HG02759 (cell line): ENCODE measurements around the gene SLIT3.

ENCODE experiments used
- ATAC-seq: cut with Tn5 transposase; IDR thresholded peaks from one replicate; pipeline ENCODE4 v1.9.1; 2021; ENCODE audit warnings: mild to moderate bottlenecking, moderate library complexity; ENCODE audit not compliant: unreplicated experiment

The SLIT3 gene

DNA sequence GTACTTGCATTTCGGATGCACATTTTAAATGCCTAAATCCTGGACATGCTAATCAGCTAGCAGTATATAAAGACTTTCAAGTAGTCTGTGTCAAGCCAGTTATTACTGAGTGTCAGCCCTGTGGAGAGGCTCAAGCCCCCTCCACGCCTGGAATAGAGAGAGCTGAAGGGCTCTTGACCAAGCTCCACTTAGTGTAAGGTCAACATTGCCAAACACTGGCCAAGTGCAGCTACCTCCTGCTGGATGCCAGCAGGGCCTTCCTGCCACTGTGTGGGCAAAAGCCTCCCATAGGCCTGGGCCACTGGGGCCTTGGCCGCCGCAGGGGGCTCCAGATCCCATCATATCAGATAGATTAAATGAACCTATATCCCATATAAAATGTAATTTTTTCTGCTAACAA lies 482.4 kb downstream of the SLIT3 start:
- ATAC-seq: no peak

DNA sequence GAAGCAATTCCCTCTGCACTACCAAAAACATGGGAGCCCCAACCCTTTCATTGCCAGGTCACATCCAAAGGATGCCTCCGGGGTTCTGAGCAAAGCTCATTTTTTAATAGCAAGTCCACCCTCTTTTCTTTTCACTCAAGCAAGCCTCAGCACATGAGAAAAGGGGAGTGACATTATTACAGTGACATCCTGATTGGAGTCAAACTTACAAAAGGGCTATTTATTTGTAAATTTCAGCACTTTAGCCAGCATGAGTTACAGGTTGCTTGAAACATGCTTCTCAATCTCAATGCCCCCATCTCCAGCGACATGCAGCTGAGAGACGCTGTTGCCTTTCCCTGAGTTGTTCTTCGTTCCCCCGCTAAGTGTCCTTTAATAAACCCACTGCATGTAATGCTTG lies 483.3 kb downstream of the SLIT3 start:
- no peak for ATAC-seq

DNA sequence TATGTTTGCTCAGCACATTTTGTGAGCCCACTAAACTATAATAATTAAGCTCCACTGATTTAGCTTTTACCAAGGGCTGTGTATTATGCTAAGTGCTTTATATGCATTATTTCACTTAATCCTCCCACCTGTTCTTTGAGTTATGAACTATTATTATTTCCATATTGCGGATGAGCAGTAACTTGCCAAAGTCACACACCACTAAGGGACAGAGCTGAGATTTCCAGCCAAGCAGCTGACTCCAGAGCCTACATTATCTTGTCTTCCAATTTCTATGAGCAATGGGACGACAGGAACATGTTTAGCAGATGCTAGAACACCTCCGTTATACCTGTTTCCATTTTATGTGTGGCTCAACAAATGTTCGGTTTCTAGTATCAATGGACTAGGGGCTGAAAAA lies 484.3 kb downstream of the SLIT3 start:
- ATAC-seq: no peak

DNA sequence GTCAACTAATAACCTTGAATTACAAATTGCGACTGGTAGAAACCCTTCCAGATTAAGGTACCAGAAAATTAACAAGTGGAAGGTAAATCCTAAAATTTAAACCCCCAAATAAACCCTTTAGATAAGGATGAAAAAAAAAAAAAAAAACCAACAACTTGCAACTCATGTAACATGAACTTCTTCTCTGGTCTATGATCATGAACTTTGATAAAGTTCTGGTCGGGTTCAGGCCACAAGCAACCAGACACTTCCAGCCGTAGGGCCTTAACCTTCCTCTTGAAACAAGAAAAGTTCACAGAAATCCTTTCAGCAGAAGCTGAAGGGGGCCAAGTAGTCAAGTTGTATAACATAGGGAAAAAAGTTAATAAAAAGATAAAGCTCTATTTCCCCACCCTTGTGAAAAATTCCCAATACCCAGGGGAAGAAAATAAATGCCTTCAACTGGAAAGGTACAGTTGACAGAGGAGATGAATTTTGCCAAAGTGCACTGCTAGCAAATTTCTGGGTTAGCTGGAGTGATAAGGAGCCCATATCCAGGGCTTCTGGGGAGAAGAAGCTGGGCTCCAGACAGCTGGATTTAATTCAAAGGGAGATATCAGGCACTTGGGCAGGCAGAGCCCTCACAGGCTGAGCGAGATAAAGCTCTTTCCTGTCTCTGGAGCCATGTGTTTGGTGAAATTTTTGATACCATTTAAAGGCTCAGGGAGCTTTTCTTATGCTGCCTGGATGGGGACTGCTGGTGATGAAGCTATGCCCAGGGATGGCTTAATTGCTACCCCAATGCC lies 487.6 kb downstream of the SLIT3 start:
- ATAC-seq: no peak

DNA sequence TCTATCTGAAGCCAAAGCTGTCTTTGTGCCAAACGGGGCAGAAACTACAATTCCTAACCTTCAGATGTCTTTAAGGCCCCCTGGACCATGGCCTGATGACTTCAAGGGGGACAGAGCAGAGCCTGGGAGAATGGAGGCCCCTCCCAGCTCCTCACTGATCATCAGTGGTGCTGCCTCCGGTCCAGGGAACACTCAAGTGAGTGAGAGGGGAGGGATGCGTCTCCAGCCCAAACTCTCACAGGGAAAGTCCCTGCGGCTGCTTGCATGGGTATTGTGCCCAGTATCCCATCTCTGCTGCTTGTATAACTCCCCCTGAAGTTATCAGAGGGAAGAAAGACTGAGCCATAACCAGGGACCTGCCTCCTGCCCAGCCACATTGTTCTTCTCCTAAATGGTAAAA lies 490.3 kb downstream of the SLIT3 start:
- no peak for ATAC-seq

DNA sequence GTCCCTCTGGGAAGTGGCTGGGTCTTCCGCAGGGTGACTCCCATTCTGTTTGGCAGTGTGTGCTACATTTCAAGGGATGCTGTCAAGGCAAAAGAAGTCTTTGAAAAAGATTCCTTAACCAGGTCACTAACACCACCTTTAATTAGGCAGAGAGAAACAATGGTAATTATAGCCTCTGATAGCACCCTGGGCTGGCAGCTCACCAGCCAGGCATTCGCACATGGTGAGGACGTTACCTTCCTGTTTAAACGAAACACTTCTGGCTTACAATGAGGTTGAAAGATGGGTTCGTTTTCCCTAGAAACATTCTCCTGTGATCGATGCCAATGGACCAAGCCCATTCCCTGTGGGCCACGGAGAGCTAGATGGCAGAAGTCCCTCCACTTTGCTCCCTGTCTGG lies 491.7 kb downstream of the SLIT3 start:
- ATAC-seq: no peak

DNA sequence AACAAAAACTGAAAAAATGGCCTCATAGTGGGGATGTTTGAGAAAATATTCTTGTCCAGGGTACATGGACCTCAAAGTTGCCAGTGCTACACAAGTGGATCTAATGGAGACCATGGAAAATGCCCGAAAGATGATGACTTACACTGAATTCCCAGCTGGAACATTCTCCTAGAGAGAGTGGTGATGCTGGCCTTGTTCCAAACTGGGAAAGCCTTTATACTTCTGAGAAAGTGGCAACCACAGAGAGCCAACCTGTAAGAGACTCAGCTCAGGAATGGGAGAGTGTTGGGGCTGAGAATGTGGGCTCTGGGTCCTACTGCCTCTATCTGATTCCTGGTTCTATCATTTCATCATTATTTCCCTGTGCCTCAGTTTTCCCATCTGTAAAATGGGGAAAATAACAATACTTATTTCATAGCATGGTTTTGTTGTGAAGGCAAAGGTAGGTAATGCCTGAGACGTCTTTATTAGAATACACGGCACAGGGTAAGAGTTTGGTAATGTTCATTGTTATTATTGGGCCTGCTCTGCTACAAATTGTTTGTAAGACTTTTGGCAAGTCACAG lies 492.8 kb downstream of the SLIT3 start:
- no peak for ATAC-seq

DNA sequence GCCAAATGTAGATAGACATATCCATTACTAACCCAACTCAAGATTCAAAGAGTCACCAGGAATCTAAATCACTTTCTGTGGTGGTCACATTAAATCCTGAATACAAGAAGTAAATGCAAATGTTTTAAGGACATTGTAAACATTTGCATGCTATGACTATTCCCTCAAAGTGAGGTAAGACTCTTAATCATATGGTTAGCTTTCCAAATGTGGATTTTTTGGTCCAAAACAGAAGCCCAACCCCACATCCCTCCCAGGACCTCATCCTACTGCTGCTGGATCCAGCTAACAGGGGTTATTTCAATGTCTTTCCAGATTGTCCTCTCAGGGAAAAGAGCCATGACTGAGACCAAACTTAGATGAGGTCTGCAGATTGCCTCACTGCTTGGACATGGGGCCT lies 493.7 kb downstream of the SLIT3 start:
- ATAC-seq: no peak

DNA sequence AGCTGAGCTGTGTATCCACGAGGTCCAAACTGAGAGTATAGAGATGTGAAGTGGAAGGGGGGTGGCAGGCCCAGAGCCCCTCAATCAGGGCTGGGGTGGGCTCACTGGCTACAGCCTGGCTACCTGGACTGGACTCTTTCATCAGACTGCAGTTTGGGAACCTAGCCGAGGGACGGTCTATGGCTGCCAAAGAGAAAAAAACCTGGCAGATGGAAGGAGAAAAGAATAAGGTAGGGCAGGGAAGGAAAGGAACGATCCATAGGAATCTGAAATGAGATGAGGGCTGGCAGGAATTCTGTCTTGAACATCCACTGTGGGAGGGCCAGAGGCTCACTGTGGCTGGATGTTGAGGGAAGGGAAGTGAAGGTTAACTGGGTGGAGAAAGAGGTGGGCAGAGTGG lies 497.4 kb downstream of the SLIT3 start:
- no peak for ATAC-seq

DNA sequence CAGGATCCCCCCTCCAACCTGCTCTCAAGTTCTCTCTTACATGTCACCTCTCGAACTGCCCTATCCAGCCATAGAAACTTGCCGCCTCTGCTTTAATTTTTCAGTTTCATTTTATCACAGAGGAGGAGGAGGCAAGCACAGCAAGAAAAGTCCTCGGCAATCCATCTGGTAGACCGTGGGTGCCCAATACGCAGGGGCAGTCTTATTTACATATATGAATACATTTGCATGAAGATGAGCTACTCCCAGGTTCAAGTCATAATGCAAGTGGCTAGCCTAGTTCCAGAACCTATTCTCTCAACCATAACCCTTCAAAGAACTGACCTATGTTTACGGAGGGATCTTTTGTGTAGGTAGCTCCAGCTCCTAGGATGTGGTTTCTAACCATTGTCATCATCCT lies 498.6 kb downstream of the SLIT3 start:
- ATAC-seq: no peak

DNA sequence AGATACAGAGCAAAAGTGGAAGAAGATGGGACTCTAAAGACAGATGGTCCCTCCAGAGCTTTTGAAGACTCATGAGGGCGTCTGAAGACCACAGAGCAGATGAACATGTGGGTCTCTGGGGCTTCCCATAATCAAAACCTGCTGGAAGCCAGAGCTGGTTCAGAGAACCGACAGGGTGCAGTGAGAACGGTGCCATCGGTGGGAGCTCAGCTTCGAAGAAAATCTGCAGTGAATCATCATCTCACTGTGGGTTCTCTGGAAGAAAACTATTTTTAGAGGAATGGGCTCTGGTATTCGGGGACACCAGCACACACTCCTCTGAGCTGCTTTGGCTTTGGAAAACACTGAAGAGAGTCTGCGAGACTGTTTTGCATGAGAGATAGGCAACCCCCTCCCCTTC lies 499.4 kb downstream of the SLIT3 start:
- no peak for ATAC-seq

DNA sequence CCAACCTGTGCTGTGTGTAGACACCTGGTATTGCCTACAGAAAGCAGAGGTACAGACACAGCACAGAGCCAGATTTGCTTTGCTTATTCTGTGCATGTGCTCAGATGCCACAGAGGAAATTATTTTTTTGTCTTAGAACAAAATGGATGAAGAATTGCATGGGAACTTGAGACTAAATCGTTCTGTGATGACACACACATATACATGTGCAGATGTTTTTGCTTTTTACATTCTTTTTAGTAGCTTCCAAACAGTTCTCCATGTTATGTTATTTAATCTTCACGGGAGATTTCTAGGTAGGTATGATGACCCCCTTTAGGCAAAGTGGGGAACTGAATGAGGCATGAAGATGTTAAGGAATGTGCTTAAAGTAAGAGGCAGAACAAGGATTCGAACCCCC lies 500.2 kb downstream of the SLIT3 start:
- no peak for ATAC-seq

DNA sequence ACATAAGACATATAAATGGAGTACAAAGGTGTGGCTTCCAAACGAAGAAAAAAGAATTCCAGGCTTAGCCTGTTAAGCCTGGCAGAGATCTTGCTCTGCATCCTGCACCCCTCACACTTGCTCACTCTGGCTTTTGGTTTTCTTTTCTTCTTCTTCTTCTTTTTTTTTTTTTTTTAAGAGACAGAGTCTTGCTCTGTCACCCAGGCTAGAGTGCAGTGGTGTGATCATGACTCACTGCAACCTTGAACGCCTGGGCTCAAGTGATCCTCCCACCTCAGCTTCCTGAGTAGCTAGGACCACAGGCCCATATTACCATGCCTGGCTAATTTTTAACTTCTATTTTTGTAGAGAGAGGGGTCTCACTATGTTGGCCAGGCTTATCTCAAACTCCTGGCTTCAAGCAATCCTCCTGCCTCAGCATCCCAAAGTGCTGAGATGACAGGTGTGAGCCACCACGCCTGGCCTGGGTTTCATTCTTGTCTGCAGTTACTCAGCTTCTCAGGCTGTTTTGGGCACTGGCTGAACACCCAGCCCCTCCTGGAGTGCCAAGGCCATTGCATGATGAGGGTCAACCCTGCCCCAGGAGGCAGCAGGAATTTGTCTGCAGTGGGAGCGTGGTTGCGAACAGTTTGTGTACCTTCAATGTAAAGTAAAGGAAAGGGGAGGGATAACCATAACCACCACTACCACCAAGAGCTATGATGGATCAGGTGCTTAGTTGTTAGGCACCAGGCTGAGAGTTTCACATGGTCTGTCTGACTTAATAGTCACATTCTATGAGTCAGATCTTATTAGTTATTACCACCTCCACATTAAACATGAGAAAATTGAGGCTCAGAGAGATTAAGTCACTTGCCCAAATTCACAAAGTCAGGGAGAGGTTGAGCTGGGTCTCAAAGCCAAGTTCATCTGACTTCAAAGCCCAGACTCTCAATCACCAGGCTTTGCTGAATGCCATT lies 502.6 kb downstream of the SLIT3 start:
- no peak for ATAC-seq

DNA sequence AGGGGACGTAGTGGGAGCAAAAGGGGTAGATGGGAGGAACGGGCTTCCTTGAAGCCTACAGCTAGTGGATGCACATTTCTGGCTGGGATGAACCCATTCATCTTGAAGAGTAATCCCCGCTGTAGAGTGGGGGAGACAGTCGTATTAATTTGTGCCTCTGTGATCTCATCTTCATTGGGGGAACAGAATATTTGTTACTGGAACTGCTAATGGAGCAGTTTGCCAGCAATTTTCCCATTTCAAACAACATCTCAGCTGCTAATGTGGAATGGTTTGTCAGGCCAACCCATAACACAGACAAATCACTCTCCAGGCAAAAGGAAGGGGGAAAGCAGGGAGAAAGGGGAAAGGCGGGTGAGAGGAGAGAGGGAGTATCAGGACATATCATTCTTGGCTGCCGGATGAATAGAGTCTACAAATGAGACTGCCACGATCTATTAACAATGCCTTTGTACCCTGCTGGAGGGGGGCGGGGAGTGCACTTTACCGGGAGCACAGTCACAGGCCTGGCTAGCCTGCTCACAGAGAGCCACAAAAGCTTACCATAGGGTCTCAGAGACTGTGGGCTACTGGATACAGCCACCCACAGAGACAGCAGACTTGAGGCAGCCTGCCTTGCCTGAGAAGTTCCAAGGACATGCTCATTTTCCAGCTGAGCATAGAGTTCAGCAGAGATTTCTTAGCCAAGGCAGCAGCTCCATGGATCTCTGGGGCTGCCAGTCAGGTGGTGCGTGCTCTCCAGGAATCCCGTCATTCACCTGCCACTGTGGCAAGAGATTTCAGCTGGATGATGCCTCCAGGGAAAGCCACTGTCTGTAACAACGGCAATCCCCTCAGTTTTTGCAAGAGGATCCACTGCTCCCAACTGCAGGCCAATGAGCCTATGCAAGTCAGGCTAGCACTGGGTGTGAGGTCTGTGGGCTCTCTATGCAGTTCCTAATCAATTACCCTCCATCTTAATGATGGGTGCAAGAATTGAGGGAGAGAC lies 504.1 kb downstream of the SLIT3 start:
- no peak for ATAC-seq

DNA sequence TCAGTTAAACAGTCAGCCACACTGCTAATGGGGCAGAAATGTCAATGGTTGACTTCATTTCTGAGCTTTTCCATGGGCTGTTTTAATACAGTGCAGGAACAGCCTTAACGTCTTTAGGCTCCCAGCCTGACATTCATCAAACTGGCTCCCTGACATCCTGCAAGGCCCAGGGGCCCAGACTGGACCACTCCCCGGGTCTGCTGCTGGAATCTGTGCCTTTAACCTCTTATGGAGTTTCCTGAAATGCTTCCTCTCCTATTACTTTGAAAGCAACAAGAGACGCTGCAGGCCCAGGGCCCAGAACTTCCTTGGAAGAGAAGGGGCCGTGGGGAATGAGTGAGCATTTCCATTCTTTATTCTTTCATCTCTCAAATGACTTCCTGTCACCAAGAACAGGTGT lies 504.9 kb downstream of the SLIT3 start:
- ATAC-seq: no peak

DNA sequence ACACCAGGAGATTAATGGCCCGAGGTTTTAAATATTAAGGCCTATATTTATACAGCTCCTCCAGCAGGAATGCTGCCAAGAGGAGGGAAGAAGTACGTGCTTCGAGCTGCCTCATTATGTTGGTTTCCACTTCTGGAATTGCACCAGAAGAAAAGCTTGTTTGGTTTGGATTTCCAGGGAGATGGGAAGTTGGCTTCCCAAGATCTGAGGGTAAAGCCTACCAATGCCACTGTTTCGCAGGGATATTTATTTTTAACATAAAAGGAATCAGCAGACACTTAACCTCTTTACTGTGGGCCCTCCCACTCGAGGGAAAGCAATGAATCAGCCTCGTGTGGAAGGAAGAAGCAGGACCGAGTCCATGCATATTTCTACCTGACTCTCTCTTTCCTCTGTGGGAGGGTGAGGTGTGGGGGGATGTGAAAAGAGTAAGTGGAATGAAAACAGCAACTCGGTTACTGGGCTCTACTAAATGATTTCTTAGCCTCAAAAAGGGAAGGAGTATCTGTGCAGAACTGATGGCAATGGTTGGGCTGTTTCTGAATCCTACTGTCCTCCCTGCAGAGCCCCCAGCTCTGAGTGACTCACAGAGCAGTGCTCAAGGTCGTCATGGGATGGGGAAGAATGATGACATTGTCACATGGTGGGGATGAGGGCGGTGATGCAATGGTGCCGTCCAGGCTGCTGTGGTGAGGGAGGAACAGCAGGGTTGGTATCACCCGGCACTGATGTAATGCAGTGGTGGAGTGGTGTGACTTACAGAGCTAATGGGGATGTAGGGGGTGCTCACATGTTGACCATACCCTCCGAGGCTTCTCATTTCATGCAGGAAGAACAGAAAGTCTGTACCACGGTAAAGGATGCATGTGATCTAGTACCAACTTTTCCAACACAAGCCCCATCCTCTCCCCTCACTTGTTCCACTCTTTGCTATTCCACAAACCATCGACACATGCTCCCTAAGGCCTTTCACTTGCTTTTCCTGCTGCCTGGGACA lies 506.8 kb downstream of the SLIT3 start:
- no peak for ATAC-seq

DNA sequence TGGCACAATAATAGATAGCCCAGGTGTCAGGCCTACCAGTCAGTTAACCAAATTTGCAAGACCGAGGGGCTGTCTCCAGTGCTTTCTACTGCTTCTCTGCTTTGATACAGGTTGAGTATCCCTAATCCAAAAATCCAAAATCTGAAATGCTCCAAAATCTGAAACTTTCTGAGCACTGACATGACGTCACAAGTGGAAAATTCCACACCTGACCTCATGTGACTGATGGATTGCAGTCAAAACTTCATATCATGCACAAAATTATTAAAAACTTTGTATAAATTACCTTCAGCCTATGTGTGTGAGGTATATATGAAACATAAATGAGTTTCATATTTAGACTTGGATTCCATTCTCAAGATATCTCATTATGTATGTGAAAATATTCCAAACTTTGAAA lies 508.3 kb downstream of the SLIT3 start:
- ATAC-seq: no peak

DNA sequence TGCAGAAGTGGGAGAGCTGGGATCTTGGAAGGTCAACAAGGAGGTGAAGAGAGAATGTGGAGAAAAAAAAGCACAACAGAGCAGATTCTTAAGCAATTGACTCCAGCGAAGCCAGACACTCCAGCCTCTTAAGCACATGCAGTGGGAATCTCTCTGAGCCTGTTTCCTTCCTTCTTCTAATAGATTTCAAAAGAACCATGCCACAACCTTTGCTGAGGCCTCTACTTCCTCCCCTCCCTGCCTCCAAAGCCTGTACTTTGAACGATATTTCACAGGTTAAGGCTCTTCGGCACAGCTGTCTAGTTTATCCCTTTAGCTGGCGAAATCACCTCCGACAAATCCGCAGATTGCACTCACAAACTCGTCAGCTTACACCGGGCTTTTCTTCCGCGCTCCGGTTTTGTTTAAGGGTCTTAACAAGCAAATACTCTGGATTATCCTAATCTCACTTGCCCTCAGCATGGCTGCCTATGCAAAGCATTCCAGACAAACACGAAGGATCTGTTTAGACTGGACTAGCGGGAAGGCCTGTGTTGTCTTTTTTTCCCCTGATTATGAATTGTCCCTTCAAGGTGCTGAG lies 510.2 kb downstream of the SLIT3 start:
- no peak for ATAC-seq

DNA sequence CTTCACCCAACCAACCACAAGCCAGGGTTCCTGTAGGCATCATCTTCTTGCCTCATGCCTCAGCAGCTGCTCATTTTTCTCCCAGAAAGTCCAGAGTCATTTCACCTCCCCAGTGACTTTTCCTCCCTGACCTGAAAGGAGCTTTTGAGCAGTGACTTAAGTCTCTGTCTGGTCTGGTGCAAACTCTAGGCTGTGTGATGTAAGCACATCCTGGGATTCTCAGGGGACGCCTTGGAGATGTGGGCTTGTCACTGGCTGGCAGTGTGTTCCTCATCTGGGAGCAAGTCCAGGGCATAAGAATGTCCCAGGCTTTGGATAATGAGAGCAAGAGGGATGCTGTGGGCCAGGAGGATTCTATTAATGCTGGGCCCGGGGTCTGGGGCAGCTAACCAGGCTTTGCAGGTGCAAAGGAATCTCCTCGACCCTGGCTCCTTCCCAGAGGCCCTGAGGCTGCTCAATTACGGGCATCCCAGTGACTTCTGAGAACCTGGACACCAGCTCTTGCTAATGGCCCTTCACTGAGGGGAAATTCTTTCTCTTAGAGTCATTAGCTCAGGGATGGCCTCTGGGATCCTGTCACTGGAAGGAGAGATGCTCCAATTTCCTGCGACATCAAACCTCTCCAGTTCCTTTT lies 510.8 kb downstream of the SLIT3 start:
- no peak for ATAC-seq
